ENCODE results near the gene CNTF.

DNA sequence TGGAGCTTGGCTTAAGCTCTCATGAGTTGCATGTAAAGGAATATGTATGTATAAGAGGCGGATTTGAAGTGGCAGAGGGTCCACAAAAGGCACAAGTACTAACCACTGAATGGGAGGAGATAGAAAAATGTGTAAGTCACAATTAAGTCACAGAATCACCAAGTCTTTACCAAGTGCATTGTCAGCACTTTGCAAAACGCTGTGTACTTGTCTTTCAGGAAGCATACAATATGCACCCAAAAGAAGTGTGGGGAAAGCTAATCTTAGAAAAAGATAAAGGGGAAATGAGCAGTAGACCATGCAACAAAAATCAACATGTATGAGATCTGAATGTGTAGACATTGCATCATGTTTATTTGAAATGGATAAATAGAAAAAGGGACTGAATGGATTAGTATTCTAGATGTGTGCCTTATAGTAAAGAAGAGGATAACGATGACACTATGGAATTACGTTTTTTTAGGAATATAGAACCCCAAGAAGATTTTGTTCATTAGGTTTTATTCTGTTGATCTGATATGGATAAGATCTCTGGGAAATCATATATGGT lies 4.5 kb downstream of the CNTF start:
- no peak for TF ChIP-seq EP300 (IDR thresholded peaks at IDR 0.05)
- TF ChIP-seq, protein P1, sequence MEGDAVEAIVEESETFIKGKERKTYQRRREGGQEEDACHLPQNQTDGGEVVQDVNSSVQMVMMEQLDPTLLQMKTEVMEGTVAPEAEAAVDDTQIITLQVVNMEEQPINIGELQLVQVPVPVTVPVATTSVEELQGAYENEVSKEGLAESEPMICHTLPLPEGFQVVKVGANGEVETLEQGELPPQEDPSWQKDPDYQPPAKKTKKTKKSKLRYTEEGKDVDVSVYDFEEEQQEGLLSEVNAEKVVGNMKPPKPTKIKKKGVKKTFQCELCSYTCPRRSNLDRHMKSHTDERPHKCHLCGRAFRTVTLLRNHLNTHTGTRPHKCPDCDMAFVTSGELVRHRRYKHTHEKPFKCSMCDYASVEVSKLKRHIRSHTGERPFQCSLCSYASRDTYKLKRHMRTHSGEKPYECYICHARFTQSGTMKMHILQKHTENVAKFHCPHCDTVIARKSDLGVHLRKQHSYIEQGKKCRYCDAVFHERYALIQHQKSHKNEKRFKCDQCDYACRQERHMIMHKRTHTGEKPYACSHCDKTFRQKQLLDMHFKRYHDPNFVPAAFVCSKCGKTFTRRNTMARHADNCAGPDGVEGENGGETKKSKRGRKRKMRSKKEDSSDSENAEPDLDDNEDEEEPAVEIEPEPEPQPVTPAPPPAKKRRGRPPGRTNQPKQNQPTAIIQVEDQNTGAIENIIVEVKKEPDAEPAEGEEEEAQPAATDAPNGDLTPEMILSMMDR (IDR thresholded peaks at IDR 0.05) = no peak
- TF ChIP-seq POLR2AphosphoS5 (IDR thresholded peaks at IDR 0.05) = no peak

All from gastroesophageal sphincter (tissue), 3 donors.